K562 (cell line): ENCODE data around the gene ST3GAL5. TPM values are rescaled to one million over a fixed set of nuclear protein-coding genes. Genes with fewer than 3 reads are reported as not detected.

ENCODE experiments used
- ATAC-seq: fragments of 200-7000 bp; cut with Tn5 transposase; 3 replicates; pipeline ENCODE4 v1.9.1; 2020; ENCODE audit warnings: moderate library complexity
- BruUV-seq: library from RNA; stranded (reverse); fragments of 400-500 nt; replicated peaks from 2 replicates; lab custom pipeline; 2021; lab: Mats Ljungman, UMichigan
- CTCF ChIA-PET: fragments of 300-600 bp; formaldehyde crosslinking; extraction: SDS; loops from one replicate; lab custom pipeline; 2021; ENCODE audit warnings: low intra/inter-chr PET ratio; lab: Yijun Ruan, JAX
- POLR2A ChIA-PET: fragments of 300-600, 350-650 bp; sonication (Branson Sonifier 250); formaldehyde crosslinking; extraction: SDS; loops from one replicate; lab custom pipeline; 2021; ENCODE audit warnings: antibody characterized with exemption, inconsistent platforms; lab: Yijun Ruan, JAX
- DNase-seq, 4 experiments: peaks; one replicate each; pipeline versions ENCODE4 v3.0.0 to v3.0.0-alpha.2; 2011 to 2018; ENCODE audit warnings: low spot score in 3 of 4, mixed read lengths in 3 of 4; ENCODE audit errors: extremely low read depth in 1 of 4
- FAIRE-seq: peaks from 2 replicates; lab custom pipeline; 2011; peaks lifted over from hg19 to GRCh38; lab: Jason Lieb, UNC
- H2AFZ ChIP-seq: 2 replicates; pipeline ENCODE4 v1.6.0; 2011; ENCODE audit warnings: low read depth, low read length, control low read depth, inconsistent platforms
- H3K27ac ChIP-seq: fragments of 200-600 bp; 3 replicates; pipeline ENCODE4 v1.8.0; 2011; ENCODE audit warnings: low read depth, mild to moderate bottlenecking, control low read depth, inconsistent platforms, low read length, moderate library complexity, mixed read lengths; ENCODE audit errors: extremely low read depth
- H3K27me3 ChIP-seq, 2 experiments: fragments of 300-600 bp in 1 of 2; 2 replicates in 1 of 2; 3 replicates in 1 of 2; pipeline versions ENCODE4 v1.6.0 to v1.8.0; 2011; ENCODE audit warnings: inconsistent platforms in 2 of 2, low read length in 2 of 2, mild to moderate bottlenecking in 1 of 2, mixed read lengths in 1 of 2, moderate library complexity in 1 of 2; ENCODE audit not compliant: control insufficient read depth in 2 of 2, insufficient read depth in 2 of 2
- H3K36me3 ChIP-seq: fragments of 300-600 bp; 3 replicates; pipeline ENCODE4 v1.8.0; 2011; ENCODE audit warnings: mild to moderate bottlenecking, low read length, inconsistent platforms; ENCODE audit not compliant: control insufficient read depth, insufficient read depth
- H3K4me1 ChIP-seq, 2 experiments: fragments of 200-600 bp in 1 of 2; replicated peaks in 1 of 2; 2 replicates in 1 of 2; 3 replicates in 1 of 2; pipeline versions ENCODE4 v1.5.1 to v1.8.0; 2011; ENCODE audit warnings: inconsistent platforms in 2 of 2, low read length in 2 of 2, mild to moderate bottlenecking in 1 of 2, mixed read lengths in 1 of 2, moderate library complexity in 1 of 2; ENCODE audit not compliant: control insufficient read depth in 2 of 2, insufficient read depth in 2 of 2
- H3K4me2 ChIP-seq: 2 replicates; pipeline ENCODE4 v1.6.1; 2011; ENCODE audit warnings: low read length, control low read depth, inconsistent platforms, mixed read lengths; ENCODE audit not compliant: insufficient read depth
- H3K4me3 ChIP-seq: fragments of 200-600 bp; sonication (generic), shearing (Covaris generic); 2 replicates; pipeline ENCODE4 v1.5.1; 2016; ENCODE audit warnings: control low read depth, inconsistent platforms
- H3K79me2 ChIP-seq: fragments of 200-600 bp; 3 replicates; pipeline ENCODE4 v1.8.0; 2011; ENCODE audit warnings: low read length, inconsistent platforms; ENCODE audit not compliant: control insufficient read depth, insufficient read depth
- H3K9ac ChIP-seq, 2 experiments: 2 replicates each; pipeline versions ENCODE4 v1.6.0 to v1.6.1; 2011; ENCODE audit warnings: low read depth in 2 of 2, low read length in 2 of 2, control low read depth in 1 of 2, inconsistent platforms in 1 of 2, mild to moderate bottlenecking in 1 of 2, mixed read lengths in 1 of 2; ENCODE audit not compliant: insufficient read depth in 1 of 2
- H3K9me1 ChIP-seq: one replicate; pipeline ENCODE4 v1.6.0; 2011; ENCODE audit warnings: inconsistent platforms, mild to moderate bottlenecking, low read length, moderate library complexity; ENCODE audit not compliant: control insufficient read depth, insufficient read depth
- H3K9me3 ChIP-seq: replicated peaks from 2 replicates; pipeline ENCODE4 v1.5.1; 2011; ENCODE audit warnings: low read depth, low read length, inconsistent platforms; ENCODE audit not compliant: control insufficient read depth, insufficient read depth
- H4K20me1 ChIP-seq: replicated peaks from 2 replicates; pipeline ENCODE4 v1.6.1; 2011; ENCODE audit warnings: low read length, inconsistent platforms, mixed read lengths; ENCODE audit not compliant: control insufficient read depth, insufficient read depth
- BCOR ChIP-seq: fragments of 450-650 bp; IDR thresholded peaks from 2 replicates; pipeline ENCODE4 v1.6.1; 2016
- CBX2 ChIP-seq: fragments of 200-600 bp; sonication (generic); IDR thresholded peaks from one replicate; pipeline ENCODE4 v1.6.1; 2012; ENCODE audit warnings: mild to moderate bottlenecking, low read length, inconsistent platforms; ENCODE audit not compliant: insufficient read depth, poor library complexity, severe bottlenecking
- MAFF ChIP-seq: IDR thresholded peaks from 2 replicates; pipeline ENCODE4 v1.6.1; 2012; ENCODE audit warnings: low read length, improper control_type of control experiment
- MBD2 ChIP-seq: sonication (generic); IDR thresholded peaks from 2 replicates; pipeline ENCODE4 v1.6.1; 2016; ENCODE audit warnings: low read depth, borderline replicate concordance
- MCM7 ChIP-seq, 2 experiments: fragments of 450-650 bp; IDR thresholded peaks; 2 replicates each; pipeline ENCODE4 v1.6.1; 2016 to 2018
- MTA3 ChIP-seq: fragments of 450-650 bp; formaldehyde crosslinking; IDR thresholded peaks from 2 replicates; pipeline ENCODE4 v1.6.1; 2017; ENCODE audit warnings: mild to moderate bottlenecking, borderline replicate concordance
- NFIX ChIP-seq: fragments of 250-450 bp; sonication (Bioruptor Pico); IDR thresholded peaks from 2 replicates; pipeline ENCODE4 v1.4.0; 2020; ENCODE audit warnings: low read depth, mild to moderate bottlenecking, moderate library complexity
- PATZ1 ChIP-seq: fragments of 250-450 bp; sonication (Bioruptor Pico); IDR thresholded peaks from 2 replicates; pipeline ENCODE4 v1.5.0; 2020; ENCODE audit warnings: mild to moderate bottlenecking, borderline replicate concordance
- PRMT5 ChIP-seq: sonication (generic); formaldehyde crosslinking; IDR thresholded peaks from 2 replicates; pipeline ENCODE4 v1.5.0; 2020; ENCODE audit warnings: missing genetic modification reagents
- RFX1 ChIP-seq: fragments of 450-650 bp; IDR thresholded peaks from 2 replicates; pipeline ENCODE4 v1.6.1; 2016; ENCODE audit warnings: mild to moderate bottlenecking, moderate library complexity
- SAP30 ChIP-seq: fragments of 200-600 bp; sonication (generic); IDR thresholded peaks from 2 replicates; pipeline ENCODE4 v1.6.1; 2012; ENCODE audit warnings: borderline replicate concordance, low read depth, mild to moderate bottlenecking, moderate library complexity, low read length, control low read depth, inconsistent platforms; ENCODE audit not compliant: insufficient read depth, poor library complexity, severe bottlenecking
- SNAPC5 ChIP-seq: fragments of 250-450 bp; sonication (Bioruptor Pico); IDR thresholded peaks from 2 replicates; pipeline ENCODE4 v1.8.0; 2021; ENCODE audit warnings: moderate library complexity, mild to moderate bottlenecking, inconsistent platforms
- ZFP36 ChIP-seq: fragments of 150-350 bp; IDR thresholded peaks from 2 replicates; pipeline ENCODE4 v1.6.1; 2018; ENCODE audit warnings: low read length, low read depth; ENCODE audit not compliant: partially characterized antibody
- ZNF408 ChIP-seq: fragments of 250-450 bp; sonication (Bioruptor Pico); IDR thresholded peaks from 2 replicates; pipeline ENCODE4 v1.4.0; 2020; ENCODE audit warnings: low read depth, mild to moderate bottlenecking, moderate library complexity
- WGBS: fragments of 100-300 bp; shearing (Covaris generic); methylation state at CpG from one replicate; pipeline ENCODE4 v1.1.6; 2016; ENCODE audit warnings: low coverage, mixed read lengths; ENCODE audit not compliant: insufficient coverage; ENCODE audit errors: missing lambda C conversion rate; 5-methylcytosine and 5-hydroxymethylcytosine counted together
- in situ Hi-C: fragments of 300-500 bp; cut with MboI; formaldehyde crosslinking; loops from 4 replicates; pipeline ENCODE4 v1.15.0; 2018; ENCODE audit warnings: inconsistent platforms, mixed read lengths
- intact Hi-C: fragments of 100-400 bp; cut with micrococcal nuclease; formaldehyde crosslinking; loops from 2 replicates; pipeline ENCODE4 v1.14.2; 2022
- polyA plus RNA-seq, 8 experiments: library from polyadenylated mRNA; depleted of rRNA in 4 of 8; stranded (reverse) in 5 of 8; unstranded in 3 of 8; fragments of >200 nt; fragmentation: Nextera tagmentation in 2 of 8; fragmentation: Illumina TruSeq in 1 of 8; extraction: Ambion mirVana in 2 of 8; extraction: Trizol in 1 of 8; gene quantifications; 2 replicates each; pipeline versions ENCODE4 v1.2.1 to v1.2.3, GENCODE V29; 2011 to 2014; ENCODE audit warnings: inconsistent platforms in 1 of 8, missing spikeins in 1 of 8
- total RNA-seq, 7 experiments: library from RNA; depleted of rRNA in 6 of 7; stranded (reverse); fragments of >200 nt in 6 of 7; fragmentation: Illumina TruSeq in 2 of 7; extraction: Trizol in 2 of 7; gene quantifications; 2 replicates each; pipeline versions ENCODE4 v1.2.1 to v1.2.3, GENCODE V29; 2011 to 2021; ENCODE audit warnings: low replicate concordance in 1 of 7
- TF ChIP-seq, protein P1 (sequence below): sonication (generic); formaldehyde crosslinking; IDR thresholded peaks from 2 replicates; pipeline ENCODE4 v1.4.0; 2020; ENCODE audit warnings: mild to moderate bottlenecking, missing genetic modification reagents
- TF ChIP-seq, protein P2 (sequence below): sonication (generic); IDR thresholded peaks from 2 replicates; pipeline ENCODE4 v1.6.1; 2016

ST3GAL5 gene
- total and polyA plus RNA-seq, 9 of the 15 experiments (the other 6 are each of a cell fraction or from before 2014, with no cell fraction given) = 1.6 to 10.0 (median 4.2) TPM

- no peak overlapping the region for H2AFZ ChIP-seq
- in situ Hi-C loops = no loop called here
- FAIRE-seq = no peak
Observed at GRCh38 chr2:85892216-85892944, 3.6 kb upstream of the ST3GAL5 start.

More at GRCh38 chr2:85892216-85892944, 3.6 kb upstream of the ST3GAL5 start:
- 63% methylated on average over 5 of the region's 5 CpGs for WGBS
- no peaks in the 10 kb centered on the region; the same call in 2 of the 3 replicates for H3K36me3 ChIP-seq
- H3K9me1 ChIP-seq = no peaks in the 10 kb centered on the region
- no peaks in the 10 kb centered on the region for H3K9me3 ChIP-seq
- DNase-seq (no peak), ATAC-seq (no peak)
- intact Hi-C loops = no loop called here
- no peak overlapping the region for H3K27ac ChIP-seq
- H4K20me1 ChIP-seq = no peaks in the 10 kb centered on the region
- H3K9ac ChIP-seq = no peak overlapping the region
- no TSS peak for BruUV-seq
- H3K4me2 ChIP-seq = no peak overlapping the region
- H3K79me2 ChIP-seq = 0 out of 3 replicates have a peak, but pooled peaks cover 5% of the 10 kb centered on the region
- ChIA-PET CTCF (no interaction called here), POLR2A (interaction anchor here (0.7 kb wide), 1 partner anchor 279 kb away, joined by 3 read pairs; no protein-coding TSS in a partner anchor)
- TF ChIP-seq SNAPC5 = no peak
- TF ChIP-seq PATZ1 (CRISPR knock-in tag) = no peak
- TF ChIP-seq NFIX (CRISPR knock-in tag) = no peak
- no peak for TF ChIP-seq PRMT5 (CRISPR knock-in tag)
- TF ChIP-seq CBX2 = no peak
- TF ChIP-seq MAFF = no peak
- TF ChIP-seq MTA3 = no peak
- TF ChIP-seq SAP30 = no peak
- TF ChIP-seq, protein P1, sequence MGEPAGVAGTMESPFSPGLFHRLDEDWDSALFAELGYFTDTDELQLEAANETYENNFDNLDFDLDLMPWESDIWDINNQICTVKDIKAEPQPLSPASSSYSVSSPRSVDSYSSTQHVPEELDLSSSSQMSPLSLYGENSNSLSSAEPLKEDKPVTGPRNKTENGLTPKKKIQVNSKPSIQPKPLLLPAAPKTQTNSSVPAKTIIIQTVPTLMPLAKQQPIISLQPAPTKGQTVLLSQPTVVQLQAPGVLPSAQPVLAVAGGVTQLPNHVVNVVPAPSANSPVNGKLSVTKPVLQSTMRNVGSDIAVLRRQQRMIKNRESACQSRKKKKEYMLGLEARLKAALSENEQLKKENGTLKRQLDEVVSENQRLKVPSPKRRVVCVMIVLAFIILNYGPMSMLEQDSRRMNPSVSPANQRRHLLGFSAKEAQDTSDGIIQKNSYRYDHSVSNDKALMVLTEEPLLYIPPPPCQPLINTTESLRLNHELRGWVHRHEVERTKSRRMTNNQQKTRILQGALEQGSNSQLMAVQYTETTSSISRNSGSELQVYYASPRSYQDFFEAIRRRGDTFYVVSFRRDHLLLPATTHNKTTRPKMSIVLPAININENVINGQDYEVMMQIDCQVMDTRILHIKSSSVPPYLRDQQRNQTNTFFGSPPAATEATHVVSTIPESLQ (CRISPR knock-in tag) = no peak
- TF ChIP-seq RFX1 = no peak
- TF ChIP-seq ZNF408 (CRISPR knock-in tag) = no peak
- TF ChIP-seq BCOR = no peak
- TF ChIP-seq, protein P2, sequence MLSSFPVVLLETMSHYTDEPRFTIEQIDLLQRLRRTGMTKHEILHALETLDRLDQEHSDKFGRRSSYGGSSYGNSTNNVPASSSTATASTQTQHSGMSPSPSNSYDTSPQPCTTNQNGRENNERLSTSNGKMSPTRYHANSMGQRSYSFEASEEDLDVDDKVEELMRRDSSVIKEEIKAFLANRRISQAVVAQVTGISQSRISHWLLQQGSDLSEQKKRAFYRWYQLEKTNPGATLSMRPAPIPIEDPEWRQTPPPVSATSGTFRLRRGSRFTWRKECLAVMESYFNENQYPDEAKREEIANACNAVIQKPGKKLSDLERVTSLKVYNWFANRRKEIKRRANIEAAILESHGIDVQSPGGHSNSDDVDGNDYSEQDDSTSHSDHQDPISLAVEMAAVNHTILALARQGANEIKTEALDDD = no peak
- TF ChIP-seq MCM7 (IDR thresholded peaks at IDR 0.05) = no peak
- TF ChIP-seq MBD2 = no peak
- TF ChIP-seq ZFP36 = no peak
- no peak overlapping the region for H3K4me3 ChIP-seq
- peaks cover 20 to 22% of the 10 kb centered on the region in 2 experiments; a peak in 4 of 5 replicates for H3K4me1 ChIP-seq
- H3K27me3 ChIP-seq = no peaks in the 10 kb centered on the region
